Hepatocyte (in vitro differentiated cells): ENCODE data around the gene FAM111A. TPM values are rescaled to one million over a fixed set of nuclear protein-coding genes. Genes with fewer than 3 reads are reported as not detected.
"Not testable (repeated sequence)": the region's sequence is repeated elsewhere in the genome, so short reads cannot be mapped to it uniquely, and the experiment has no call there.

ENCODE experiments used
- DNase-seq: peaks from one replicate; pipeline ENCODE4 v3.0.0-alpha.2; 2016; ENCODE audit warnings: low spot score
- H2AFZ ChIP-seq: fragments of 200-600 bp; sonication (generic); 2 replicates; pipeline ENCODE4 v1.6.0; 2016; ENCODE audit warnings: antibody characterized with exemption, mild to moderate bottlenecking
- H3K27ac ChIP-seq: fragments of 200-600 bp; sonication (generic); 2 replicates; pipeline ENCODE4 v1.5.1; 2016; ENCODE audit warnings: mild to moderate bottlenecking
- H3K27me3 ChIP-seq: fragments of 200-600 bp; sonication (generic); 2 replicates; pipeline ENCODE4 v1.6.1; 2016
- H3K36me3 ChIP-seq: fragments of 200-600 bp; sonication (generic); replicated peaks from 2 replicates; pipeline ENCODE4 v1.5.1; 2016; ENCODE audit warnings: low read depth; ENCODE audit not compliant: insufficient read depth
- H3K4me1 ChIP-seq: fragments of 200-600 bp; sonication (generic); 2 replicates; pipeline ENCODE4 v1.5.1; 2016; ENCODE audit warnings: mild to moderate bottlenecking, moderate library complexity; ENCODE audit not compliant: insufficient read depth
- H3K4me2 ChIP-seq: fragments of 200-600 bp; sonication (generic); 2 replicates; pipeline ENCODE4 v1.6.0; 2016
- H3K4me3 ChIP-seq: fragments of 200-600 bp; sonication (generic); 2 replicates; pipeline ENCODE4 v1.5.1; 2016; ENCODE audit warnings: mild to moderate bottlenecking
- H3K79me2 ChIP-seq: fragments of 200-600 bp; sonication (generic); 2 replicates; pipeline ENCODE4 v1.6.0; 2017; ENCODE audit warnings: mild to moderate bottlenecking
- H3K9me2 ChIP-seq: fragments of 200-600 bp; sonication (generic); replicated peaks from 2 replicates; pipeline ENCODE4 v1.6.0; 2017; ENCODE audit warnings: mild to moderate bottlenecking; ENCODE audit not compliant: insufficient read depth
- H3K9me3 ChIP-seq: fragments of 200-600 bp; sonication (generic); 2 replicates; pipeline ENCODE4 v1.5.1; 2016; ENCODE audit warnings: low read depth, mild to moderate bottlenecking
- H4K20me1 ChIP-seq: fragments of 200-600 bp; sonication (generic); 2 replicates; pipeline ENCODE4 v1.6.0; 2016; ENCODE audit warnings: mild to moderate bottlenecking; ENCODE audit not compliant: insufficient read depth, poor library complexity, severe bottlenecking
- CTCF ChIP-seq: fragments of 200-600 bp; sonication (generic); IDR thresholded peaks from 2 replicates; pipeline ENCODE4 v1.5.1; 2016; ENCODE audit warnings: antibody characterized with exemption, mild to moderate bottlenecking; ENCODE audit not compliant: poor library complexity
- EZH2 ChIP-seq: fragments of 200-600 bp; sonication (generic); IDR thresholded peaks from 2 replicates; pipeline ENCODE4 v1.6.1; 2016; ENCODE audit warnings: antibody characterized with exemption, mild to moderate bottlenecking, borderline replicate concordance
- EZH2phosphoT487 ChIP-seq: fragments of 200-600 bp; sonication (generic); IDR thresholded peaks from one replicate; pipeline ENCODE4 v1.6.1; 2018; ENCODE audit warnings: antibody characterized with exemption, mild to moderate bottlenecking, low read depth, moderate library complexity; ENCODE audit not compliant: unreplicated experiment, severe bottlenecking
- WGBS: methylation state at CpG from one replicate; pipeline ENCODE4 v1.1.6; 2016; ENCODE audit warnings: low lambda C conversion rate; ENCODE audit errors: missing lambda C conversion rate; 5-methylcytosine and 5-hydroxymethylcytosine counted together
- polyA plus RNA-seq: library from polyadenylated mRNA; unstranded; fragments of >200 nt; fragmentation: Nextera tagmentation; extraction: Ambion mirVana; gene quantifications from 2 replicates; pipeline ENCODE4 v1.2.1, GENCODE V29; 2016
- total RNA-seq: library from RNA; depleted of rRNA; stranded (reverse); fragments of >200 nt; gene quantifications from 2 replicates; pipeline ENCODE4 v1.2.3, GENCODE V29; 2014

FAM111A gene
- 36.8 and 43.2 TPM in 2 replicates for total RNA-seq
- polyA plus RNA-seq, result 16.8 and 20.0 TPM in 2 replicates

GRCh38 chr11:59142530-59143507 lies at the start of gene FAM111A:
FAM111A (plus strand) TSS chr11:59142856; CDS start chr11:59148873, 6,017 bp downstream.
- peak within 1 kb of the TSS; percentile 67 for H2AFZ ChIP-seq
- no peaks in the 10 kb centered on the region for H4K20me1 ChIP-seq
- no peaks in the 10 kb centered on the region for H3K27me3 ChIP-seq
- H3K36me3 ChIP-seq, result no peaks in the 10 kb centered on the region
- peak within 1 kb of the TSS; percentile 96 for H3K4me2 ChIP-seq
- H3K4me3 ChIP-seq, result peak within 1 kb of the TSS; percentile 50
- H3K9me3 ChIP-seq, result no peaks in the 10 kb centered on the region
- TF ChIP-seq EZH2phosphoT487 (no peak), EZH2 (no peak), CTCF (peak; percentile 51)
- H3K79me2 ChIP-seq, result peaks cover 17% of the 10 kb centered on the region
- H3K4me1 ChIP-seq, result peaks cover 32% of the 10 kb centered on the region
- DNase-seq, result peak; percentile 94
- no peaks in the 10 kb centered on the region for H3K9me2 ChIP-seq
- H3K27ac ChIP-seq, result peak within 1 kb of the TSS; percentile 97
- WGBS, result 1% methylated on average over 50 of the region's 50 CpGs

DNA sequence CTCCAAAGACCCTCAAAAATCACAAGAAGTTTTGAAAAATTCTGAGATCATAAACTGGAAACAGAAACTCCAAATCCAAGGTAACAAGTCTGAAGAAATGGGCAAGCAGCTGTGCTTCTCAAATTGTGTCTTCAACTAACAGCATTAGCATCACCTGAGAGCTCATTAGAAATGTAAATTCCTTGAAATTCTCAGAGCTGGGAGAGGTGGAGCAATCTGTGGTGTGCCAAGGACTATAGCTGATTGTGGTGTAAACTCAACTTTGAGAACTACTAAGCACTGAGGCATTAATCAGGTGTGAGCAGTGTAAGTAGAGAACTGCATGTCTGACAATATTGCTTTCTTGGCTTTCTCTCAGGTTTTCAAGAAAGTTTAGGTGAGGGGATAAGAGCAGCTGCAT lies 49.1 kb upstream of the FAM111A start:
- not testable (repeated sequence) for DNase-seq, H3K9me3 ChIP-seq, H3K27me3 ChIP-seq, H3K4me3 ChIP-seq, H4K20me1 ChIP-seq, H3K9me2 ChIP-seq, H3K79me2 ChIP-seq, H3K27ac ChIP-seq, H3K36me3 ChIP-seq, H2AFZ ChIP-seq, H3K4me2 ChIP-seq, H3K4me1 ChIP-seq

- H3K4me3 ChIP-seq, H3K4me1 ChIP-seq, H3K9me3 ChIP-seq, H3K4me2 ChIP-seq, H3K9me2 ChIP-seq, H2AFZ ChIP-seq, H3K27ac ChIP-seq, H4K20me1 ChIP-seq, H3K36me3 ChIP-seq, DNase-seq, H3K27me3 ChIP-seq, H3K79me2 ChIP-seq: not testable (repeated sequence)
- 43% methylated on average over 1 of the region's 1 CpG for WGBS
Measured at GRCh38 chr11:59095225-59095624, 47.4 kb upstream of the FAM111A start.

- WGBS, result 68% methylated on average over 5 of the region's 5 CpGs
- not testable (repeated sequence) for H3K27ac ChIP-seq, H3K4me3 ChIP-seq, H3K79me2 ChIP-seq, H3K9me2 ChIP-seq, H3K36me3 ChIP-seq, H4K20me1 ChIP-seq, H3K27me3 ChIP-seq, DNase-seq, H3K4me1 ChIP-seq, H3K4me2 ChIP-seq, H3K9me3 ChIP-seq, H2AFZ ChIP-seq
Measured at GRCh38 chr11:59095972-59096575, 46.6 kb upstream of the FAM111A start.
